SK-MEL-5 (cell line): ENCODE measurements around the gene MYH2. TPM values are rescaled to one million over a fixed set of nuclear protein-coding genes. Genes with fewer than 3 reads are reported as not detected.
"Not testable (repeated sequence)": the region's sequence is repeated elsewhere in the genome, so short reads cannot be mapped to it uniquely, and the experiment has no call there.

Experiments
- DNase-seq: peaks from one replicate; pipeline ENCODE4 v3.0.0-alpha.2; 2016; ENCODE audit warnings: low read depth, low spot score
- in situ Hi-C: cut with HindIII; loops from 2 replicates; pipeline ENCODE4 v1.10.0; 2016; ENCODE audit warnings: low sequenced_read_pairs, high pct_unique_total_duplicates, low pct_unique_long_range_greater_than_20kb
- polyA plus RNA-seq, 2 experiments: library from polyadenylated mRNA; depleted of rRNA; stranded (reverse); fragments of >200 nt; gene quantifications; 2 replicates each; pipeline ENCODE4 v1.2.3, GENCODE V29; 2015
- total RNA-seq: library from RNA; depleted of rRNA; stranded (reverse); fragments of >200 nt; shearing (Covaris generic); gene quantifications from 2 replicates; pipeline ENCODE4 v1.2.3, GENCODE V29; 2014; rRNA removed

MYH2 gene
- not detected in 2 replicates for total RNA-seq
- polyA plus RNA-seq (2015; cell fraction: cytosol; rRNA removed): not detected in 2 replicates
- not detected in 2 replicates for polyA plus RNA-seq (2015; cell fraction: nucleus; rRNA removed)

GRCh38 chr17:10549096-10549842, at the start of gene MYH2:
TSS of gene MYH2 (minus strand) at chr17:10549658. CDS start at chr17:10547920, 1,738 bp downstream.
- no peak for DNase-seq
- in situ Hi-C loops: no loop called here

- DNase-seq: no peak
- in situ Hi-C loops: no loop called here
Observed at GRCh38 chr17:10598621-10599020, 49.2 kb upstream of the MYH2 start.

GRCh38 chr17:10589553-10590145, 40.2 kb upstream of the MYH2 start:
- DNase-seq: no peak
- in situ Hi-C loops: no loop called here

GRCh38 chr17:10585529-10585928, 36.1 kb upstream of the MYH2 start:
- DNase-seq: no peak
- in situ Hi-C loops: no loop called here

GRCh38 chr17:10583834-10584233, 34.4 kb upstream of the MYH2 start:
- no peak for DNase-seq
- in situ Hi-C loops: no loop called here

- DNase-seq: no peak
Observed at GRCh38 chr17:10579270-10579669, 29.8 kb upstream of the MYH2 start.

GRCh38 chr17:10574324-10574723, 24.9 kb upstream of the MYH2 start:
- in situ Hi-C loops: no loop called here
- no peak for DNase-seq

More at GRCh38 chr17:10579270-10579669, 29.8 kb upstream of the MYH2 start:
- in situ Hi-C loops: no loop called here

- in situ Hi-C loops: no loop called here
- DNase-seq: no peak
Observed at GRCh38 chr17:10563991-10564660, 14.7 kb upstream of the MYH2 start.

GRCh38 chr17:10558049-10558448, 8.6 kb upstream of the MYH2 start:
- DNase-seq: no peak
- in situ Hi-C loops: no loop called here

GRCh38 chr17:10557422-10557821, 8.0 kb upstream of the MYH2 start:
- no peak for DNase-seq
- in situ Hi-C loops: no loop called here

- no peak for DNase-seq
- in situ Hi-C loops: no loop called here
Observed at GRCh38 chr17:10556301-10557005, 7.0 kb upstream of the MYH2 start.

GRCh38 chr17:10550014-10550413, 556 bp upstream of the MYH2 start:
- in situ Hi-C loops: no loop called here
- DNase-seq: no peak

- DNase-seq: no peak
Observed at GRCh38 chr17:10547351-10547750, 2.1 kb downstream of the MYH2 start.

GRCh38 chr17:10543486-10543885, 6.0 kb downstream of the MYH2 start:
- DNase-seq, in situ Hi-C loops: not testable (repeated sequence)

More at GRCh38 chr17:10547351-10547750, 2.1 kb downstream of the MYH2 start:
- in situ Hi-C loops: no loop called here

GRCh38 chr17:10541179-10541578, 8.3 kb downstream of the MYH2 start:
- DNase-seq, in situ Hi-C loops: not testable (repeated sequence)

GRCh38 chr17:10532026-10532425, 17.4 kb downstream of the MYH2 start:
- DNase-seq: no peak
- in situ Hi-C loops: no loop called here

- in situ Hi-C loops: no loop called here
- no peak for DNase-seq
Observed at GRCh38 chr17:10527419-10527818, 22.0 kb downstream of the MYH2 start.

- DNase-seq: no peak
- in situ Hi-C loops: no loop called here
Observed at GRCh38 chr17:10526517-10526916, 22.9 kb downstream of the MYH2 start.
